Activated B cell treated with CpG ODN at 0.5 μM for 24 hours (primary cell): Measurements from ENCODE around the gene TMEM183A. TPM values are rescaled to one million over a fixed set of nuclear protein-coding genes. Genes with fewer than 3 reads are reported as not detected.

ENCODE experiments used
- ATAC-seq: fragments of 200-7000 bp; cut with Tn5 transposase; one replicate; pipeline ENCODE4 v1.10.0; 2021; ENCODE audit warnings: low read depth, mild to moderate bottlenecking, moderate library complexity
- CTCF ChIA-PET: fragments of 350-600 bp; sonication (Branson Sonifier 250); formaldehyde crosslinking; loops from one replicate; lab custom pipeline; 2021; ENCODE audit warnings: antibody characterized with exemption; lab: Charles Lee
- POLR2A ChIA-PET: fragments of 350-600 bp; sonication (Branson Sonifier 250); formaldehyde crosslinking; loops from one replicate; lab custom pipeline; 2021; ENCODE audit warnings: antibody characterized with exemption; lab: Charles Lee
- DNase-seq: peaks from one replicate; pipeline ENCODE4 v3.0.0; 2022
- H3K27ac Mint-ChIP-seq: one replicate; pipeline ENCODE4 v1.8.0; 2020; ENCODE audit warnings: mixed read lengths
- H3K27me3 Mint-ChIP-seq: one replicate; pipeline ENCODE4 v1.8.0; 2021; ENCODE audit warnings: mixed read lengths
- H3K36me3 Mint-ChIP-seq: one replicate; pipeline ENCODE4 v1.8.0; 2021; ENCODE audit warnings: low read depth, mixed read lengths
- H3K4me1 Mint-ChIP-seq: one replicate; pipeline ENCODE4 v1.8.0; 2021; ENCODE audit warnings: mixed read lengths
- H3K4me3 Mint-ChIP-seq: one replicate; pipeline ENCODE4 v1.8.0; 2020; ENCODE audit warnings: mild to moderate bottlenecking, mixed read lengths
- H3K9me3 Mint-ChIP-seq: one replicate; pipeline ENCODE4 v1.8.0; 2020; ENCODE audit warnings: mixed read lengths
- CTCF ChIP-seq: fragments of 200-600 bp; IDR thresholded peaks from one replicate; pipeline ENCODE4 v1.8.0; 2022; ENCODE audit warnings: antibody characterized with exemption, mild to moderate bottlenecking
- intact Hi-C: fragments of 100-400 bp; cut with micrococcal nuclease; formaldehyde crosslinking; loops from one replicate; pipeline ENCODE4 v1.15.1; 2024
- total RNA-seq: library from RNA; stranded (reverse); gene quantifications from 2 replicates; pipeline ENCODE4 v1.2.3, GENCODE V29; 2022

The TMEM183A gene
- total RNA-seq, 1 donor from 2014 or later: 70.6 TPM

GRCh38 chr1:203059485-203059884 is 52.3 kb downstream of the TMEM183A start:
- H3K27ac Mint-ChIP-seq: no peak overlapping the region
- ATAC-seq (no peak), DNase-seq (no peak)
- TF ChIP-seq CTCF: no peak
- POLR2A ChIA-PET: no interaction called here
- no peak overlapping the region for H3K4me3 Mint-ChIP-seq
- H3K27me3 Mint-ChIP-seq: peaks cover 11% of the 10 kb centered on the region
- H3K4me1 Mint-ChIP-seq: no peaks in the 10 kb centered on the region
- no peaks in the 10 kb centered on the region for H3K36me3 Mint-ChIP-seq
- intact Hi-C loops: no loop called here
- CTCF ChIA-PET: no interaction called here
- H3K9me3 Mint-ChIP-seq: no peaks in the 10 kb centered on the region

- no peak for TF ChIP-seq CTCF
- no peak overlapping the region for H3K27ac Mint-ChIP-seq
- H3K4me3 Mint-ChIP-seq: no peak overlapping the region
- DNase-seq (no peak), ATAC-seq (no peak)
- no peaks in the 10 kb centered on the region for H3K4me1 Mint-ChIP-seq
- no peaks in the 10 kb centered on the region for H3K9me3 Mint-ChIP-seq
- H3K36me3 Mint-ChIP-seq: no peaks in the 10 kb centered on the region
- H3K27me3 Mint-ChIP-seq: peaks cover 11% of the 10 kb centered on the region
- ChIA-PET CTCF (no interaction called here), POLR2A (no interaction called here)
- intact Hi-C loops: no loop called here
Observed at GRCh38 chr1:203060115-203060514, 52.9 kb downstream of the TMEM183A start.

- Mint-ChIP-seq H3K27ac (no peak overlapping the region), H3K36me3 (no peaks in the 10 kb centered on the region), H3K4me1 (no peaks in the 10 kb centered on the region), H3K4me3 (no peak overlapping the region), H3K9me3 (no peaks in the 10 kb centered on the region), H3K27me3 (peaks cover 1% of the 10 kb centered on the region)
- ChIA-PET POLR2A (no interaction called here), CTCF (no interaction called here)
- intact Hi-C loops: no loop called here
- DNase-seq (no peak), ATAC-seq (no peak)
- TF ChIP-seq CTCF: no peak
Observed at GRCh38 chr1:203063287-203063686, 56.1 kb downstream of the TMEM183A start.

GRCh38 chr1:203065191-203065590 is 58.0 kb downstream of the TMEM183A start:
- ChIA-PET POLR2A (no interaction called here), CTCF (interaction anchor here (1.1 kb wide), 1 partner anchor 275 kb away, joined by 3 read pairs; no protein-coding TSS in a partner anchor)
- H3K4me3 Mint-ChIP-seq: no peak overlapping the region
- H3K27ac Mint-ChIP-seq: no peak overlapping the region
- no peaks in the 10 kb centered on the region for H3K9me3 Mint-ChIP-seq
- intact Hi-C loops: no loop called here
- no peaks in the 10 kb centered on the region for H3K36me3 Mint-ChIP-seq
- no peak for TF ChIP-seq CTCF
- no peak for ATAC-seq
- no peak for DNase-seq
- H3K4me1 Mint-ChIP-seq: peaks cover 9% of the 10 kb centered on the region
- H3K27me3 Mint-ChIP-seq: peaks cover 1% of the 10 kb centered on the region

GRCh38 chr1:203065986-203066385 is 58.8 kb downstream of the TMEM183A start:
- intact Hi-C loops: no loop called here
- H3K4me1 Mint-ChIP-seq: peaks cover 9% of the 10 kb centered on the region
- CTCF ChIA-PET: interaction anchor here (1.1 to 1.5 kb wide), 2 partner anchors 27 to 275 kb away, joined by 3 to 7 read pairs; no protein-coding TSS in a partner anchor
- POLR2A ChIA-PET: no interaction called here
- no peak overlapping the region for H3K4me3 Mint-ChIP-seq
- H3K36me3 Mint-ChIP-seq: no peaks in the 10 kb centered on the region
- TF ChIP-seq CTCF: no peak
- ATAC-seq (no peak), DNase-seq (no peak)
- H3K9me3 Mint-ChIP-seq: no peaks in the 10 kb centered on the region
- peaks cover 1% of the 10 kb centered on the region for H3K27me3 Mint-ChIP-seq
- H3K27ac Mint-ChIP-seq: no peak overlapping the region
